Medulla oblongata (tissue), 1 donor: ENCODE results near the gene IGF2BP3.
"Not testable (repeated sequence)": the region's sequence is repeated elsewhere in the genome, so short reads cannot be mapped to it uniquely, and the experiment has no call there.

Source experiments
- DNase-seq: peaks from one replicate; pipeline ENCODE4 v3.0.0-alpha.2; 2015; ENCODE audit errors: extremely low spot score

Gene IGF2BP3

DNA sequence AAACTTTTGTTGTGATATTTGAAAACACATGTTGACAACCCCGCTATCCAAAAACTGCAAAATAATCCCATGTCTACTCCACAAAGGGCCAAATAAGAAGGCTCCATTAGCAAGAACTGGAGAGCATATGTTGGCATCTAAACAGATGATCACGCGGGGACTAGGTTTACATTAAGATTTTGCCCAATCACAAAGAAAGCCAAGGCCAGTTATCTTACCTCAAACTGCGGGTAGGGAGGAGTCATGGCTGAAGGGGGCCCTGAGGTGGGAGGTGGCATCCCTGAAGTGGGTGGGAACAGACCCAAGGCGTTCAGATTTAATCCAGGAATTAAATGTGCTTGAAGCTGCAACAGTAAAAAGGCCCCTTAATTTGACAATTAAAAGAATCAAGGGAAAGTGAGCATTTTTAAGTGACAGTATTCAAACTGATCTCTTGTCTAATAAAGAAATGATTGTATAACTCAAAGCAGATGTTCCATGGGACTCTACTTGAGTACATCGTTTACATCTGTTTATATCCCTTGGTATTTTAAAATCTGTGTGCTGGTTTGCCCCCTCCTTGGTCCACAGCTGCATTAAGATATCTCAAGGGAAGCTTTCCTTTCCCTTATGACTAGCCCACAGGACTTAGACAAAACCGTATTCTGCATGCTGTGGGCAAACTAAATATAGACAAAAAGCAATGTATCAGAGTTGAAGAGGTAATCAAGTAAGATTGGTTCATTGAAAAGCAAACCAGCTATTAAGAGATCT is 128.3 kb downstream of the IGF2BP3 start:
- DNase-seq, result no peak

- no peak for DNase-seq
Observed at GRCh38 chr7:23338863-23339262, 131.4 kb downstream of the IGF2BP3 start.

DNA sequence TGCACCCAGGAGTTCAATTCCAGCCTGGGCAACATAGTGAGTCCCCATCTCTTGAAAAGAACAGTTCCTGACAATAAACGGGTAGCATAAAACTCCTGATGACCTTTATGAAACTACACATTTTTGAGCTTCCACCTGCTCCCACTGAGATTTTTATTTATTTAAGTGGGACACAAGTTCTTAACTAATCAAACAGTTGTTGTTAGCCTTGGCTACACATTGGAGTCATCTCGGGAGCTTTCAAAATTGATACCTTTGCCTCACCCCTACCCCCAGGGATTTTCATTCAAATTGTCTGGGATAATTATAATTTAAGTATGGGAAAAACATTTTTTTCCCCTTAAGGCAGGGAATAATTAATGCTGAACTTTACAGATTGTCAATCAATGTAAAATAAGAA is 131.9 kb downstream of the IGF2BP3 start:
- no peak for DNase-seq

GRCh38 chr7:23337374-23337773 is 132.9 kb downstream of the IGF2BP3 start:
- no peak for DNase-seq

- no peak for DNase-seq
Observed at GRCh38 chr7:23336799-23337283, 133.4 kb downstream of the IGF2BP3 start.

GRCh38 chr7:23336086-23336485 is 134.2 kb downstream of the IGF2BP3 start:
- DNase-seq, result no peak

- peak; percentile 24 for DNase-seq
Observed at GRCh38 chr7:23335621-23336020, 134.7 kb downstream of the IGF2BP3 start.

- no peak for DNase-seq
Observed at GRCh38 chr7:23335136-23335535, 135.2 kb downstream of the IGF2BP3 start.

DNA sequence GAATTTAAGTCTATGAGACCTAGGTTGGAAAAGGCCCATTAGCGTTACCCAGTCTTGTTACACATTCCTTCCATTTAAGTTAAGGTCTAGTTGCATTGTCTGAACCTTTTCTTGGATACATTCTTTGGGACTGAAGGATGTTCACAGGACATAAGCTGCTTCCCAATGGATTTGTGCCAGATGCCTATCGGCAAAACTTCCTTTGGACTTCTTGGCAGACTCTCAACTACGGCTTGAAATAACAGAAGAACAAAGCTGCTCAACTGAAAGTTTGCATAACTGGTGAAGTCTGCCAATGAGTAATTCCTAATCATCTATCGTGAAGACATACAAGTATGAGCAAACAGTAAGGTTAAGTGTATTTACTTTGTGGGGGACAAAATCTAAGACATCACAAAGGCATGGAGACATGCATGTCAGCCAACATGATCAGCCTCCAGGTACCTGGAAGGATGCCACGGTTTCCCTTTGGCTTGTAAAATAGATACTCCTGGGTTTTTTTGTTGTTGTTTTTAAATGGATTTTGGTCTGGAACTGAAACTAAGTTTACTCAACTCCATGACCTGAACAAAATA is 135.7 kb downstream of the IGF2BP3 start:
- no peak for DNase-seq

GRCh38 chr7:23333671-23334246 is 136.5 kb downstream of the IGF2BP3 start:
- DNase-seq, result no peak

DNA sequence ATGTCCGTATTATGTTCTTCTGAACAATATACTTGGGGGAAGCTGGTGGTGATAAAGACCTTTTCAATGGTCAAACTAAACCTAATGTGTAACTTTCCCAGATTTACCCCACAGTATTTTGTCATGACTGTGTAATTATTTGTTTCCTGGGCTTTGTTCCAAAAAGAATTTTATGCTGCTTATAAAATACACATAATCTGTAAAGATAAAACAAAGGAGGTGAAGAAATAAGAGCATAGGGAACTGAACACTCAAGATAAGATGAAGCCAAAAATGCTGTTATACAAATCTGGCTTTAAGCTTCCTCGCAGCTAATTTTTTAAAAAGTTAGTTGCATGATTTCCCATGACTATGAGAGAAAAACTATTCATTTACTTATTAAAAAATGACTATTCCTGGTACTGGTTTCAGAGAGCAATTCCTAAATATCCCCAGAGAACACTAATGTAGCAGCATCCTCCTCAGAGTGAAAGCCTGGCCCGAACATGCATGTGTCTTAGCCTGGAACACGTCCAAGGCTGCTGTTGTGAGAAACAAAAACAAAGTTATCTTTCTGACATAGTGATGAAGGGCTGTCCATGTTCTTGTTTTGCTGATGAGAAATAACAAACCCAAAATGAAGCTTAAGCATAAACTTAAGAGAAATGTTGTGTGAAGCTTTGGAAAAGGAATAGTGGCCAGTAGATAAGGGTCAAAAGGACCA is 137.2 kb downstream of the IGF2BP3 start:
- DNase-seq, result no peak

GRCh38 chr7:23332193-23332592 is 138.1 kb downstream of the IGF2BP3 start:
- no peak for DNase-seq

- DNase-seq, result no peak
Observed at GRCh38 chr7:23331132-23331531, 139.2 kb downstream of the IGF2BP3 start.

DNA sequence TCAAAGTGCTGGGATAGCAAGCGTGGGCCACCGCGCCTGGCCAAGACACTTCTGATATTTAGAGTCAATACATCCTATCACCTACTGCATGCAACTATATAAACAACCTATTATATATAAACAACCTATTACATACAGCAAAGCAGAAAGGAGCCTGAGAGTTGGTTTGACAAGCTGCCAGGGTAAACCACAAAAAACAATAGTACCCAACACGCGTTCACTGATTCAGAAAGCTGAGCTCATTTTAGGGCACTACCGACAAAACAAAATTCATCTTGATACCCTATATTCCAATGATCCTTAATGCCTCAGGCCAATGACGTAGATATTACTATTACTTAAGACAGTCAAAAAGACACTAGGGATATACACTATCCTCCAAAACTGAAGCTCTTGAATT is 154.9 kb downstream of the IGF2BP3 start:
- DNase-seq, result no peak

- not testable (repeated sequence) for DNase-seq
Observed at GRCh38 chr7:23312141-23312540, 158.2 kb downstream of the IGF2BP3 start.

DNA sequence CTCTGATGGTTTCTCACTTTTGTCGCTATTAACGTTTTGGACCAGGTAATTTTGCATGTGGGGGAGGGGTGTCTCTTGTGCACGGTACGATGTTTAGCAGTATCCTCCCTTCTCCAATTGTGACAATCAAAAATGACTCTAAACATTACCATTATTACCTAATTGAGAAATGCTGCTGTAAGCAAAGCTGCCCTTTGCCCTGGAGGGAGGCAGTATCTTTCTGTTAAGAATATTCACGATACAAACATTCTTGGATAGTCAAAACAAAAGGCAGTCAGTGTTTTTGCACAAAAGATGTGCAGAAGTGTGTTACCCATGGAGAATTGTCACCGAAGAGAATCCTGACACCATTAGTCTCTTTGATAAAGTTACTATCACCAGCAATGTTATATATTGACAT is 161.5 kb downstream of the IGF2BP3 start:
- no peak for DNase-seq

GRCh38 chr7:23306936-23307521 is 163.3 kb downstream of the IGF2BP3 start:
- DNase-seq, result no peak

GRCh38 chr7:23299770-23300300 is 170.5 kb downstream of the IGF2BP3 start:
- peak; percentile 13 for DNase-seq

- DNase-seq, result peak; percentile 98
Observed at GRCh38 chr7:23298885-23299769, 171.2 kb downstream of the IGF2BP3 start, which contains the start of gene MALSU1. Gene MALSU1 (plus strand): TSS chr7:23299339. CDS start chr7:23299353, 14 bp downstream.

DNA sequence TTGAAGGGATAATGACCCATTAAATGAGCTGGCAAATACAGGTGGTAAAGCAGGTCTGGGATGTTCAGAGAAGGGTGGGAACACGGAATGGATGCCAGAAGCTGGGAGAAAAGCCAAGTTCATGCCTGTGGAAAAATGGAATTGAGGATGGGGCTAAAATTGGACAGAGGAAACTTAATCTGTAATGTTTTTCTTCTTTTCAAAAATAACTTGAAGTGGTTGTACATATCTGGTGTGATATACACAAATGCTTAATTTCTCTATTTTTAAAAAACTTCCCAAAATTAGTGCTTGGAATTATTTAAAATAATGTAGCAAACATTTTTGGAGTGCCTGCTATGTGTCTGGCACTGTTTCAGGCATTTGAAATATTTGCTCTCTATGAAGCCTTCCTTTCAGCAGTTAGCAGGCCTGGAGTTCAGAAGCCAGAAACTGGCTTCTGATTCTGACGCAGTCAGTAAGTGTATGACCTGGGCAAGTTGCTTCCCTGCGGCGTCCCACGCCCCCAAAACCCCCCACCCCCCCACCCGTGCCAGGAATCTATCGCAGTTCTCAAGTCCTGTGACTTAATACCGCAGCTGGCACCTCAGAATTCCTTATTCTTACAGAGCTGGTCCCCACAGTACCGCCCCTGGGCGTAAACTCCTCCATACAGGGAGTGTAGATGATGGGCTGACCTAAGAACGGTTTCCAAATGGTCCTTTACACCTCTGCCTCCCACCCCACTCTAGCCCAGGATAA is 172.0 kb downstream of the IGF2BP3 start:
- DNase-seq, result no peak
